Lung (tissue), 12 donors: ENCODE results near the gene RSRP1. TPM values are rescaled to one million over a fixed set of nuclear protein-coding genes. Genes with fewer than 3 reads are reported as not detected.

Experiments
- ATAC-seq: fragments of 200-7000 bp; cut with Tn5 transposase; one replicate; pipeline ENCODE4 v1.9.1; 2020; ENCODE audit warnings: moderate number of reproducible peaks; ENCODE audit not compliant: insufficient read depth, low FRiP score
- DNase-seq, 3 donors: peaks; one replicate each; pipeline ENCODE4 v3.0.0-alpha.2; 2013 to 2017
- H3K27ac ChIP-seq, 2 donors: one replicate each; pipeline ENCODE4 v1.5.1; 2013; ENCODE audit warnings: mild to moderate bottlenecking in 2 of 2, moderate library complexity in 2 of 2, control low read depth in 1 of 2, inconsistent platforms in 1 of 2, low read depth in 1 of 2, low read length in 1 of 2
- H3K27me3 ChIP-seq, 3 donors: one replicate each; pipeline ENCODE4 v1.5.1; 2013; ENCODE audit warnings: low read length in 2 of 3; ENCODE audit not compliant: control insufficient read depth in 3 of 3, insufficient read depth in 3 of 3
- H3K36me3 ChIP-seq, 4 donors: one replicate each; pipeline ENCODE4 v1.5.1; 2013; ENCODE audit warnings: low read length in 4 of 4, mild to moderate bottlenecking in 1 of 4, moderate library complexity in 1 of 4; ENCODE audit not compliant: control insufficient read depth in 4 of 4, insufficient read depth in 4 of 4
- H3K4me1 ChIP-seq, 5 donors: one replicate each; pipeline ENCODE4 v1.5.1; 2013; ENCODE audit warnings: low read length in 5 of 5, mild to moderate bottlenecking in 2 of 5, moderate library complexity in 1 of 5; ENCODE audit not compliant: control insufficient read depth in 5 of 5, insufficient read depth in 5 of 5
- H3K4me3 ChIP-seq: one replicate; pipeline ENCODE4 v1.5.1; 2013; ENCODE audit warnings: mild to moderate bottlenecking, control low read depth, moderate library complexity
- H3K9ac ChIP-seq, 2 donors: one replicate each; pipeline ENCODE4 v1.5.1; 2013; ENCODE audit warnings: low read length in 2 of 2, control low read depth in 1 of 2; ENCODE audit not compliant: insufficient read depth in 1 of 2
- H3K9me3 ChIP-seq, 4 donors: one replicate each; pipeline ENCODE4 v1.5.1; 2013; ENCODE audit warnings: low read length in 3 of 4, mild to moderate bottlenecking in 1 of 4, moderate library complexity in 1 of 4; ENCODE audit not compliant: control insufficient read depth in 4 of 4, insufficient read depth in 3 of 4
- WGBS, 2 donors: extraction: QIAGEN DNeasy Blood & Tissue Kit; methylation state at CpG; one replicate each; pipeline ENCODE4 v1.1.7; 2013; 5-methylcytosine and 5-hydroxymethylcytosine counted together
- polyA plus RNA-seq, 2 donors: library from polyadenylated mRNA; stranded (reverse); fragments of 200-250 nt; gene quantifications; one replicate each; pipeline ENCODE4 v1.2.1, GENCODE V29; 2013
- total RNA-seq, 2 donors: library from RNA; depleted of rRNA in 1 of 2; stranded (reverse); fragments of >200 nt in 1 of 2; gene quantifications; one replicate each; pipeline ENCODE4 v1.2.1, GENCODE V29; 2014 to 2021
- TF ChIP-seq, protein P1 (sequence below): IDR thresholded peaks from 2 replicates; pipeline ENCODE4 v1.5.1; 2012; ENCODE audit warnings: mild to moderate bottlenecking; ENCODE audit errors: control extremely low read depth, extremely low read depth
- donor health status: control.
- donor health status: control.
- donor health status: Bipolar disorder and iron deficiency.
- donor health status: healthy.
- donor health status: DM: yes; HTN: yes; CAD: no.

RSRP1 gene
- total and polyA plus RNA-seq, 4 donors = 72.6 to 364 (median 157) TPM

DNA sequence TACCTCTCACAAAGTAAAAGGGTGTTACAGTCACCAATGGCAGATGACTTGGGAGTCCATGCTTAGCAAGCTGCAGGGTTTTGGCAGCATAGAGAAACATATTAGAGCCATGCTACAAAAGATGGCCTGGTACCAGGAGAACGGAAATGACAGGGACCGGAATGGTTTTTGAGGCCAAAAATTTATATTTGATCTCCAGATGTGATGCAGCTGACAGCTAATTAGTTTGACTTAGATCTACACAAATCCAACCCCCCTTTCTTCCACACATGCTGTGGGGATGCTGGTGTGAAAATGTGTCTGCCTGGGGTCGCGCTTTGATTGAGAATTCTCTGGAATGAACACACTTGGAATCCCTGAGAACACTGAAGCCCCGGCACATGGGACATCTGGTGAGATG is 41.5 kb downstream of the RSRP1 start:
- Histone ChIP-seq H3K4me1 (peaks cover 0 to 21% (median 13%) of the 10 kb centered on the region in 5 donors), H3K9ac (no peak overlapping the region), H3K27me3 (no peaks in the 10 kb centered on the region), H3K36me3 (no peaks in the 10 kb centered on the region), H3K4me3 (no peak overlapping the region), H3K9me3 (no peaks in the 10 kb centered on the region), H3K27ac (no peak overlapping the region)
- ATAC-seq (no peak), DNase-seq (peak; percentile 55 to 80 (median 74))
- WGBS, 2 donors = 84 to 86% methylated on average over 5 of the region's 5 CpGs
- TF ChIP-seq, protein P1, sequence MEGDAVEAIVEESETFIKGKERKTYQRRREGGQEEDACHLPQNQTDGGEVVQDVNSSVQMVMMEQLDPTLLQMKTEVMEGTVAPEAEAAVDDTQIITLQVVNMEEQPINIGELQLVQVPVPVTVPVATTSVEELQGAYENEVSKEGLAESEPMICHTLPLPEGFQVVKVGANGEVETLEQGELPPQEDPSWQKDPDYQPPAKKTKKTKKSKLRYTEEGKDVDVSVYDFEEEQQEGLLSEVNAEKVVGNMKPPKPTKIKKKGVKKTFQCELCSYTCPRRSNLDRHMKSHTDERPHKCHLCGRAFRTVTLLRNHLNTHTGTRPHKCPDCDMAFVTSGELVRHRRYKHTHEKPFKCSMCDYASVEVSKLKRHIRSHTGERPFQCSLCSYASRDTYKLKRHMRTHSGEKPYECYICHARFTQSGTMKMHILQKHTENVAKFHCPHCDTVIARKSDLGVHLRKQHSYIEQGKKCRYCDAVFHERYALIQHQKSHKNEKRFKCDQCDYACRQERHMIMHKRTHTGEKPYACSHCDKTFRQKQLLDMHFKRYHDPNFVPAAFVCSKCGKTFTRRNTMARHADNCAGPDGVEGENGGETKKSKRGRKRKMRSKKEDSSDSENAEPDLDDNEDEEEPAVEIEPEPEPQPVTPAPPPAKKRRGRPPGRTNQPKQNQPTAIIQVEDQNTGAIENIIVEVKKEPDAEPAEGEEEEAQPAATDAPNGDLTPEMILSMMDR = no peak

DNA sequence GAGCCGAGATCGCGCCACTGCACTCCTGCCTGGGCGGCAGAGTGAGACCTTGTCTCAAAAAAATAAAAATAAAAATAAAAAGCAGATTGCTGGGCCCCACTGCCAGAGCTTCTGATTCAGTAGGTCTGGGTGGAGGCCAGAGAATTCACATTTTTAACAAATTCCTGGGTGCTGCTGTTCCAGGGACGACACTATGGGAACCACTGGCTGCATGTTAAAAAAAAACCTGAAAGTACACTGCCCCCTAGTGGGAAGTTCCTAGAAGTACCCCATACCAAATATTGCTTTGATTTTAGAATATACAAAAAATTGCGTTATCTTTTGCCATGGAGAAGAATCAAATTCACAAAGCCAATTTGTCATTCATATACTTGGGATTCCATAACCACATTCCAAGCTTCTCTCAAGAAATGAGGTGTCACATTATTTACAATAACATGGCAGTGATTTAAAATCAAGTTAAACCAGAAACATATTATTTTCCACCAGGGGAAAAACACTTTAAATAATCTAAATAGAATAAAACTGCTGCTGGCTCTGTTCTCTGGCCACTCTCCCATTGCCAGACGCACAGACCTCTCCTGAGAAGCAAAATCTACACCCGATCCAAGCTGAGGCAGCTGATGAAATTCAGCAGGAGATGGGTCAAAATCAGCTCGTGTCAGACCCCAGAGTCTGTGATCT is 42.3 kb downstream of the RSRP1 start:
- peak; percentile 59 to 88 (median 85) for DNase-seq
- ATAC-seq = no peak
- WGBS, 2 donors = 58 to 65% methylated on average over 9 of the region's 9 CpGs

DNA sequence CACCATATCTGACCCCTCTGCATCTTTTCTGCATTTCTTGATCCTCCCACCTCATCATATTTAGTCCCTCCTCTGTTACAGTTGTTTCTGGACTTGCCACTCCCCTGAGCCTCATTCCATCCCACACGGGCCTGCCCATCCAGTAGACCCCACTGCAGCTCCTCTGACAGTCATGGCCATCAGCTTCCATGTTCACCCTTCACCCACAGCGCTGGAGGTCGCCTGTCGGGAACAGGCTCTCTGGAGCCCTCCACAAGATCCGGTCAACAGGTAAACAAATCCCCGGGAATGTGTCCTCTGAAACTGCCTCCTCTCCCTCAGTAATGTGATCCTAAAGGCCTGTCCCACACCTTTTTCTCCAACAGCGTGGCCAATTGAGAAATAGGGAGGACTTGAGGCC is 46.2 kb downstream of the RSRP1 start:
- TF ChIP-seq, protein P1 = no peak
- ATAC-seq (no peak), DNase-seq (no peak)
- Histone ChIP-seq H3K27me3 (no peaks in the 10 kb centered on the region), H3K36me3 (no peaks in the 10 kb centered on the region), H3K9ac (no peak overlapping the region), H3K4me3 (no peak overlapping the region), H3K4me1 (peaks cover 0 to 48% (median 12%) of the 10 kb centered on the region in 5 donors), H3K27ac (no peak overlapping the region), H3K9me3 (no peaks in the 10 kb centered on the region)
- WGBS, 2 donors = 86 to 91% methylated on average over 7 of the region's 7 CpGs

More for the DNA sequence above, 42.3 kb downstream of the RSRP1 start:
- Histone ChIP-seq H3K27me3 (no peaks in the 10 kb centered on the region), H3K9ac (no peak overlapping the region), H3K4me1 (peaks cover 0 to 28% (median 13%) of the 10 kb centered on the region in 5 donors), H3K4me3 (no peak overlapping the region), H3K36me3 (no peaks in the 10 kb centered on the region), H3K27ac (no peak overlapping the region), H3K9me3 (no peaks in the 10 kb centered on the region)
- TF ChIP-seq, protein P1 = peak; percentile 39
